ENCODE data around the gene JARID2. TPM values are rescaled to one million over a fixed set of nuclear protein-coding genes. Genes with fewer than 3 reads are reported as not detected.

Gene JARID2
- total RNA-seq, 2 experiments from 2014 or later = 25.4 to 25.5 TPM

- Mint-ChIP-seq H3K36me3 (ENCODE audit: low read depth) (peaks cover 33% of the 10 kb centered on the region), H3K4me1 (ENCODE audit: low read depth) (peaks cover 2% of the 10 kb centered on the region), H3K4me3 (no peak overlapping the region), H3K27ac (no peak overlapping the region), H3K27me3 (no peaks in the 10 kb centered on the region), H3K9me3 (no peaks in the 10 kb centered on the region)
- intact Hi-C loops (cut with micrococcal nuclease) = no loop called here
- no peak for DNase-seq
- no peak for TF ChIP-seq CTCF (IDR thresholded peaks at IDR 0.05)
- ChIA-PET POLR2A (no interaction called here), CTCF (no interaction called here)
- ATAC-seq = no peak
Observed at GRCh38 chr6:15503346-15503680, 257.4 kb downstream of the JARID2 start.

GRCh38 chr6:15504040-15504495, 258.2 kb downstream of the JARID2 start:
- Mint-ChIP-seq H3K9me3 (no peaks in the 10 kb centered on the region), H3K27me3 (no peaks in the 10 kb centered on the region), H3K27ac (no peak overlapping the region), H3K4me1 (ENCODE audit: low read depth) (peaks cover 2% of the 10 kb centered on the region), H3K4me3 (no peak overlapping the region), H3K36me3 (ENCODE audit: low read depth) (peaks cover 38% of the 10 kb centered on the region)
- POLR2A ChIA-PET = no interaction called here
- TF ChIP-seq CTCF (IDR thresholded peaks at IDR 0.05) = no peak
- ATAC-seq (no peak), DNase-seq (no peak)
- intact Hi-C loops (cut with micrococcal nuclease) = no loop called here
- CTCF ChIA-PET = no interaction called here

- intact Hi-C loops (cut with micrococcal nuclease) = no loop called here
- TF ChIP-seq CTCF (IDR thresholded peaks at IDR 0.05) = no peak
- Mint-ChIP-seq H3K4me3 (no peak overlapping the region), H3K9me3 (no peaks in the 10 kb centered on the region), H3K27ac (no peak overlapping the region), H3K4me1 (ENCODE audit: low read depth) (peaks cover 2% of the 10 kb centered on the region), H3K36me3 (ENCODE audit: low read depth) (peaks cover 38% of the 10 kb centered on the region), H3K27me3 (no peaks in the 10 kb centered on the region)
- no peak for DNase-seq
- POLR2A ChIA-PET = interaction anchor here (1.8 kb wide), 1 partner anchor 17 kb away, joined by 4 read pairs; no protein-coding TSS in a partner anchor
- CTCF ChIA-PET = interaction anchor here (1.5 kb wide), 1 partner anchor 23 kb away, joined by 3 read pairs; no protein-coding TSS in a partner anchor
- ATAC-seq = no peak
Observed at GRCh38 chr6:15504581-15505350, 258.9 kb downstream of the JARID2 start.

GRCh38 chr6:15505463-15505918, 259.6 kb downstream of the JARID2 start:
- Mint-ChIP-seq H3K36me3 (ENCODE audit: low read depth) (peaks cover 36% of the 10 kb centered on the region), H3K9me3 (no peaks in the 10 kb centered on the region), H3K27me3 (no peaks in the 10 kb centered on the region), H3K4me3 (no peak overlapping the region), H3K4me1 (ENCODE audit: low read depth) (no peaks in the 10 kb centered on the region), H3K27ac (no peak overlapping the region)
- ATAC-seq = no peak
- POLR2A ChIA-PET = interaction anchor here (1.8 kb wide), 1 partner anchor 17 kb away, joined by 4 read pairs; no protein-coding TSS in a partner anchor
- no peak for DNase-seq
- no peak for TF ChIP-seq CTCF (IDR thresholded peaks at IDR 0.05)
- CTCF ChIA-PET = interaction anchor here (1.5 kb wide), 1 partner anchor 24 kb away, joined by 3 read pairs; no protein-coding TSS in a partner anchor
- intact Hi-C loops (cut with micrococcal nuclease) = no loop called here

GRCh38 chr6:15506066-15506465, 260.2 kb downstream of the JARID2 start:
- no peak for TF ChIP-seq CTCF (IDR thresholded peaks at IDR 0.05)
- CTCF ChIA-PET = interaction anchor here (1.5 kb wide), 1 partner anchor 24 kb away, joined by 3 read pairs; no protein-coding TSS in a partner anchor
- POLR2A ChIA-PET = interaction anchor here (1.8 kb wide), 1 partner anchor 16 kb away, joined by 4 read pairs; no protein-coding TSS in a partner anchor
- no peaks in the 10 kb centered on the region for H3K9me3 Mint-ChIP-seq
- intact Hi-C loops (cut with micrococcal nuclease) = no loop called here
- H3K4me1 Mint-ChIP-seq (ENCODE audit: low read depth) = no peaks in the 10 kb centered on the region
- no peak overlapping the region for H3K27ac Mint-ChIP-seq
- H3K27me3 Mint-ChIP-seq = no peaks in the 10 kb centered on the region
- DNase-seq (no peak), ATAC-seq (no peak)
- no peak overlapping the region for H3K4me3 Mint-ChIP-seq
- peaks cover 40% of the 10 kb centered on the region for H3K36me3 Mint-ChIP-seq (ENCODE audit: low read depth)
